WTC11 (cell line): ENCODE data around the gene HS3ST3A1.

Experiments used
- CBFB ChIP-seq: sonication (generic); formaldehyde crosslinking; IDR thresholded peaks from 2 replicates; pipeline ENCODE4 v1.8.1; 2022; ENCODE audit warnings: mild to moderate bottlenecking, low read depth, missing genetic modification reagents
- FOXJ3 ChIP-seq: sonication (generic); formaldehyde crosslinking; IDR thresholded peaks from 2 replicates; pipeline ENCODE4 v1.9.0; 2021; ENCODE audit warnings: missing genetic modification reagents, mild to moderate bottlenecking, borderline replicate concordance
- TP53 ChIP-seq: sonication (generic); formaldehyde crosslinking; IDR thresholded peaks from 2 replicates; pipeline ENCODE4 v1.8.1; 2023; ENCODE audit warnings: mild to moderate bottlenecking, missing genetic modification reagents
- TF ChIP-seq, protein P1 (sequence below): fragments of 200-600 bp; IDR thresholded peaks from 2 replicates; pipeline ENCODE4 v1.8.0; 2022; ENCODE audit warnings: antibody characterized with exemption
- TF ChIP-seq, protein P2 (sequence below): sonication (generic); formaldehyde crosslinking; IDR thresholded peaks from 2 replicates; pipeline ENCODE4 v1.8.0; 2022; ENCODE audit warnings: mild to moderate bottlenecking, missing genetic modification reagents
- TF ChIP-seq, protein P3 (sequence below): sonication (generic); formaldehyde crosslinking; IDR thresholded peaks from 2 replicates; pipeline ENCODE4 v1.8.1; 2023; ENCODE audit warnings: mild to moderate bottlenecking, missing genetic modification reagents
- TF ChIP-seq, protein P4 (sequence below): sonication (generic); formaldehyde crosslinking; IDR thresholded peaks from 2 replicates; pipeline ENCODE4 v1.8.1; 2022; ENCODE audit warnings: mild to moderate bottlenecking, moderate library complexity, missing genetic modification reagents
- TF ChIP-seq, protein P5 (sequence below): sonication (generic); formaldehyde crosslinking; IDR thresholded peaks from 2 replicates; pipeline ENCODE4 v1.8.1; 2022; ENCODE audit warnings: low read depth, missing genetic modification reagents, borderline replicate concordance
- TF ChIP-seq, protein P6 (sequence below): sonication (generic); formaldehyde crosslinking; IDR thresholded peaks from 2 replicates; pipeline ENCODE4 v1.8.0; 2022; ENCODE audit warnings: mild to moderate bottlenecking, missing genetic modification reagents

DNA sequence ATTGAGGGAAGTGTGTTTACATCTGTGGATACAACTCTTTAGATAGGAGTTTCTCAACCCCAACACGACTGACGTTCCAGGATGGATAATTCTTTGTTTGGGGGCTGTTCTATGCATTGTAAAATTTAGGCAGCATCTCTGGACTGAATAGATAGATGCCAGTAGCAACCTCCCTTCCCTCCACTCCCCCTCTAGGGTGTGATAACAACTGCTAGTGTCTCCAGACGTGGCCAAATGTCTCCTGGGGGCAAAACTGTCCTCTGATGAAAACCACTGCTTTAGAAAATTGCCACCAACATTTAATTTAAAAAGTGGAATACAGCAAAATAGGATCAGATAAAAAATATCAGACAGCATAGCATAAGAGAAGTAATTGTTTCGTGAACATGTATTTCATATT, 79.9 kb downstream of the HS3ST3A1 start:
- TF ChIP-seq, protein P1, sequence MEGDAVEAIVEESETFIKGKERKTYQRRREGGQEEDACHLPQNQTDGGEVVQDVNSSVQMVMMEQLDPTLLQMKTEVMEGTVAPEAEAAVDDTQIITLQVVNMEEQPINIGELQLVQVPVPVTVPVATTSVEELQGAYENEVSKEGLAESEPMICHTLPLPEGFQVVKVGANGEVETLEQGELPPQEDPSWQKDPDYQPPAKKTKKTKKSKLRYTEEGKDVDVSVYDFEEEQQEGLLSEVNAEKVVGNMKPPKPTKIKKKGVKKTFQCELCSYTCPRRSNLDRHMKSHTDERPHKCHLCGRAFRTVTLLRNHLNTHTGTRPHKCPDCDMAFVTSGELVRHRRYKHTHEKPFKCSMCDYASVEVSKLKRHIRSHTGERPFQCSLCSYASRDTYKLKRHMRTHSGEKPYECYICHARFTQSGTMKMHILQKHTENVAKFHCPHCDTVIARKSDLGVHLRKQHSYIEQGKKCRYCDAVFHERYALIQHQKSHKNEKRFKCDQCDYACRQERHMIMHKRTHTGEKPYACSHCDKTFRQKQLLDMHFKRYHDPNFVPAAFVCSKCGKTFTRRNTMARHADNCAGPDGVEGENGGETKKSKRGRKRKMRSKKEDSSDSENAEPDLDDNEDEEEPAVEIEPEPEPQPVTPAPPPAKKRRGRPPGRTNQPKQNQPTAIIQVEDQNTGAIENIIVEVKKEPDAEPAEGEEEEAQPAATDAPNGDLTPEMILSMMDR = no peak
- TF ChIP-seq TP53 (CRISPR knock-in tag) = no peak
- TF ChIP-seq, protein P2, sequence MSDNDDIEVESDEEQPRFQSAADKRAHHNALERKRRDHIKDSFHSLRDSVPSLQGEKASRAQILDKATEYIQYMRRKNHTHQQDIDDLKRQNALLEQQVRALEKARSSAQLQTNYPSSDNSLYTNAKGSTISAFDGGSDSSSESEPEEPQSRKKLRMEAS = no peak
- TF ChIP-seq, protein P3, sequence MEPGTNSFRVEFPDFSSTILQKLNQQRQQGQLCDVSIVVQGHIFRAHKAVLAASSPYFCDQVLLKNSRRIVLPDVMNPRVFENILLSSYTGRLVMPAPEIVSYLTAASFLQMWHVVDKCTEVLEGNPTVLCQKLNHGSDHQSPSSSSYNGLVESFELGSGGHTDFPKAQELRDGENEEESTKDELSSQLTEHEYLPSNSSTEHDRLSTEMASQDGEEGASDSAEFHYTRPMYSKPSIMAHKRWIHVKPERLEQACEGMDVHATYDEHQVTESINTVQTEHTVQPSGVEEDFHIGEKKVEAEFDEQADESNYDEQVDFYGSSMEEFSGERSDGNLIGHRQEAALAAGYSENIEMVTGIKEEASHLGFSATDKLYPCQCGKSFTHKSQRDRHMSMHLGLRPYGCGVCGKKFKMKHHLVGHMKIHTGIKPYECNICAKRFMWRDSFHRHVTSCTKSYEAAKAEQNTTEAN (CRISPR knock-in tag) = no peak
- TF ChIP-seq CBFB (CRISPR knock-in tag) = no peak
- TF ChIP-seq, protein P4, sequence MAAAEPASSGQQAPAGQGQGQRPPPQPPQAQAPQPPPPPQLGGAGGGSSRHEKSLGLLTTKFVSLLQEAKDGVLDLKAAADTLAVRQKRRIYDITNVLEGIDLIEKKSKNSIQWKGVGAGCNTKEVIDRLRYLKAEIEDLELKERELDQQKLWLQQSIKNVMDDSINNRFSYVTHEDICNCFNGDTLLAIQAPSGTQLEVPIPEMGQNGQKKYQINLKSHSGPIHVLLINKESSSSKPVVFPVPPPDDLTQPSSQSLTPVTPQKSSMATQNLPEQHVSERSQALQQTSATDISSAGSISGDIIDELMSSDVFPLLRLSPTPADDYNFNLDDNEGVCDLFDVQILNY (CRISPR knock-in tag) = no peak
- TF ChIP-seq, protein P5, sequence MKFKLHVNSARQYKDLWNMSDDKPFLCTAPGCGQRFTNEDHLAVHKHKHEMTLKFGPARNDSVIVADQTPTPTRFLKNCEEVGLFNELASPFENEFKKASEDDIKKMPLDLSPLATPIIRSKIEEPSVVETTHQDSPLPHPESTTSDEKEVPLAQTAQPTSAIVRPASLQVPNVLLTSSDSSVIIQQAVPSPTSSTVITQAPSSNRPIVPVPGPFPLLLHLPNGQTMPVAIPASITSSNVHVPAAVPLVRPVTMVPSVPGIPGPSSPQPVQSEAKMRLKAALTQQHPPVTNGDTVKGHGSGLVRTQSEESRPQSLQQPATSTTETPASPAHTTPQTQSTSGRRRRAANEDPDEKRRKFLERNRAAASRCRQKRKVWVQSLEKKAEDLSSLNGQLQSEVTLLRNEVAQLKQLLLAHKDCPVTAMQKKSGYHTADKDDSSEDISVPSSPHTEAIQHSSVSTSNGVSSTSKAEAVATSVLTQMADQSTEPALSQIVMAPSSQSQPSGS (CRISPR knock-in tag) = no peak
- TF ChIP-seq, protein P6, sequence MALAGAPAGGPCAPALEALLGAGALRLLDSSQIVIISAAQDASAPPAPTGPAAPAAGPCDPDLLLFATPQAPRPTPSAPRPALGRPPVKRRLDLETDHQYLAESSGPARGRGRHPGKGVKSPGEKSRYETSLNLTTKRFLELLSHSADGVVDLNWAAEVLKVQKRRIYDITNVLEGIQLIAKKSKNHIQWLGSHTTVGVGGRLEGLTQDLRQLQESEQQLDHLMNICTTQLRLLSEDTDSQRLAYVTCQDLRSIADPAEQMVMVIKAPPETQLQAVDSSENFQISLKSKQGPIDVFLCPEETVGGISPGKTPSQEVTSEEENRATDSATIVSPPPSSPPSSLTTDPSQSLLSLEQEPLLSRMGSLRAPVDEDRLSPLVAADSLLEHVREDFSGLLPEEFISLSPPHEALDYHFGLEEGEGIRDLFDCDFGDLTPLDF (CRISPR knock-in tag) = no peak
- TF ChIP-seq FOXJ3 (CRISPR knock-in tag) = no peak
